ENCODE results near the gene DMC1.

- no peak for TF ChIP-seq FOS (IDR thresholded peaks at IDR 0.05; ENCODE audit: borderline replicate concordance, insufficient read depth, low read length)
- no peak for TF ChIP-seq CTCF (IDR thresholded peaks at IDR 0.05; ENCODE audit: extremely low read depth in 1 of 2, insufficient read depth in 1 of 2, low read depth in 1 of 2, low read length in 2 of 2)
- TF ChIP-seq POLR2AphosphoS5 (IDR thresholded peaks at IDR 0.05; ENCODE audit: insufficient read depth, low read depth, low read length): no peak
- no peak for TF ChIP-seq MYC (IDR thresholded peaks at IDR 0.05; ENCODE audit: low read depth, low read length)
These were observed 100.6 kb downstream of the DMC1 start for GRCh38 chr22:38469306-38469781.

Data from endothelial cell of umbilical vein (primary cell).